Stimulated activated naive B cell treated with anti-CD40 and anti-IgM and Interleukin-4, amounts not matched to agents 10 μg/mL and 1 μg/mL and 100 μg/mL, for 72 hours (primary cell): ENCODE measurements around the gene TMEM175.

Experiments used
- ATAC-seq, 2 donors: fragments of 150-1000 bp; cut with Tn5 transposase; replicated peaks; 2 replicates each; pipeline ENCODE4 v1.10.0; 2021; ENCODE audit warnings: moderate library complexity in 1 of 2
- DNase-seq: peaks from one replicate; pipeline ENCODE4 v3.0.0; 2021
- H3K27ac Mint-ChIP-seq: one replicate; pipeline ENCODE4 v1.8.0; 2022; ENCODE audit warnings: mild to moderate bottlenecking, mixed read lengths
- H3K27me3 Mint-ChIP-seq, 2 donors: one replicate each; pipeline ENCODE4 v1.8.0; 2022; ENCODE audit warnings: mixed read lengths in 2 of 2
- H3K36me3 Mint-ChIP-seq, 2 donors: one replicate each; pipeline ENCODE4 v1.8.0; 2022; ENCODE audit warnings: mixed read lengths in 2 of 2, mild to moderate bottlenecking in 1 of 2
- H3K4me1 Mint-ChIP-seq, 2 donors: one replicate each; pipeline ENCODE4 v1.8.0; 2022; ENCODE audit warnings: mixed read lengths in 2 of 2, mild to moderate bottlenecking in 1 of 2
- H3K4me3 Mint-ChIP-seq, 2 donors: one replicate each; pipeline ENCODE4 v1.8.0; 2022; ENCODE audit warnings: mild to moderate bottlenecking in 2 of 2, mixed read lengths in 2 of 2, moderate library complexity in 1 of 2
- H3K9me3 Mint-ChIP-seq, 2 donors: one replicate each; pipeline ENCODE4 v1.8.0; 2022; ENCODE audit warnings: mixed read lengths in 2 of 2, mild to moderate bottlenecking in 1 of 2

Gene TMEM175

GRCh38 chr4:958696-959337 lies 26.6 kb downstream of the TMEM175 start:
- Mint-ChIP-seq H3K27ac (no peak overlapping the region), H3K4me1 (no peaks in the 10 kb centered on the region)
- DNase-seq: no peak

GRCh38 chr4:959338-960139 lies 27.3 kb downstream of the TMEM175 start:
- no peaks in the 10 kb centered on the region for H3K27me3 Mint-ChIP-seq
- DNase-seq (no peak), ATAC-seq (peak in 1 of 2 donors; percentile 5)
- H3K4me1 Mint-ChIP-seq: no peaks in the 10 kb centered on the region
- no peaks in the 10 kb centered on the region for H3K9me3 Mint-ChIP-seq
- peak overlapping the region; percentile 51 for H3K27ac Mint-ChIP-seq
- no peak overlapping the region for H3K4me3 Mint-ChIP-seq
- peaks cover 28 to 43% of the 10 kb centered on the region in 2 donors for H3K36me3 Mint-ChIP-seq

More at GRCh38 chr4:958696-959337, 26.6 kb downstream of the TMEM175 start:
- no peak for ATAC-seq
- peaks cover 33 to 49% of the 10 kb centered on the region in 2 donors for H3K36me3 Mint-ChIP-seq
- no peak overlapping the region for H3K4me3 Mint-ChIP-seq
- no peaks in the 10 kb centered on the region for H3K9me3 Mint-ChIP-seq
- H3K27me3 Mint-ChIP-seq: no peaks in the 10 kb centered on the region

GRCh38 chr4:960140-960635 lies 27.9 kb downstream of the TMEM175 start:
- Mint-ChIP-seq H3K36me3 (peaks cover 28 to 40% of the 10 kb centered on the region in 2 donors), H3K9me3 (no peaks in the 10 kb centered on the region), H3K27ac (peak overlapping the region; percentile 76), H3K4me1 (no peaks in the 10 kb centered on the region), H3K4me3 (no peak overlapping the region), H3K27me3 (no peaks in the 10 kb centered on the region)
- DNase-seq (no peak), ATAC-seq (peak in 1 of 2 donors; percentile 17)

- H3K36me3 Mint-ChIP-seq: peaks cover 28 to 40% of the 10 kb centered on the region in 2 donors
- no peaks in the 10 kb centered on the region for H3K9me3 Mint-ChIP-seq
- DNase-seq (no peak), ATAC-seq (no peak)
- no peaks in the 10 kb centered on the region for H3K4me1 Mint-ChIP-seq
- H3K27me3 Mint-ChIP-seq: no peaks in the 10 kb centered on the region
- no peak overlapping the region for H3K4me3 Mint-ChIP-seq
- peak overlapping the region; percentile 31 for H3K27ac Mint-ChIP-seq
These were observed 28.5 kb downstream of the TMEM175 start for GRCh38 chr4:960636-961350.

DNA sequence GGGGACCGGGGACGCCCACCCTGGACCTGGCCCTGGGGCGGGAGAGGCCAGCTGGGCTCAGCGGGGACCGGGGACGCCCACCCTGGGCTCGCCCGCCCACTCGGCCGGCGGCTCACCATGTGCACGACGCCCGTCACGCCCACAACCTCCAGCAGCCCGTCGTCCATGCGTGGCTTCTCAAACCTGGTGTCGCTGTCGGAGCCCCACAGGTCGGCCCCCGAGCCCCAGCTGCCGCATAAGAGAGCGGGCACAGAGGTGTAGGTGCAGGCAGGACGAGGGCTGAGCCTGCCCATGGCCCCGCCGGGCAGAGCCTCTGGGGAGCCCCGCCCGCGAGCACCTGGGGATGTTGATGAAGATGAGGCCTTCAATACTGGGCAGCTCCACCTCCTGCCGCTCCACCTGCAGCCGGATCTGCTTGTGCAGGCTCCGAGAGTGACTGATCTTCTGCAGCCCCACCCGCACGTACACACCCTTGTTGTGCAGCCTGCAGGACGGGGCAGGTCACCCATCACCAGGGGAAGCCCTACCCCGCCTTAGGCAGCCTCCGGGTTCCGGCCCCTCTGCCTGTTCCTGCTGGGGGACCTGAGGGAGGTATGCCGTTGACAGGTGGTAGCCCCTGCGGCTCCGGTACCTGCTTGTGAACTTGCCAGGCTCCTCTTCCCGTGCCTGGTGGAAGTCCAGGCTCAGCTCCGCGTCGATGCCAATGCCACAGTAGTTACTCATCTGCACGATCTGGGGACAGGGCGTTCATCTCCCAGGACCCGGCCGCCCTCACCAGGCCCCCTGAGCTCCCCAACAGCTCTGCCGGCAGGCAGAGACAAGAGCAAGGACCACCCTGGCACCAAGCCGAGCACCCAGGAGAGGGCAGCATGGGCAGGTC lies 29.3 kb downstream of the TMEM175 start:
- Mint-ChIP-seq H3K4me3 (no peak overlapping the region), H3K36me3 (peaks cover 28 to 34% of the 10 kb centered on the region in 2 donors), H3K9me3 (no peaks in the 10 kb centered on the region), H3K27me3 (no peaks in the 10 kb centered on the region), H3K4me1 (no peaks in the 10 kb centered on the region), H3K27ac (peak overlapping the region; percentile 47)
- no peak for DNase-seq
- ATAC-seq: no peak

GRCh38 chr4:962231-963208 lies 30.3 kb downstream of the TMEM175 start:
- DNase-seq (no peak), ATAC-seq (no peak)
- H3K27me3 Mint-ChIP-seq: no peaks in the 10 kb centered on the region
- no peaks in the 10 kb centered on the region for H3K9me3 Mint-ChIP-seq
- peaks cover 26 to 28% of the 10 kb centered on the region in 2 donors for H3K36me3 Mint-ChIP-seq
- no peaks in the 10 kb centered on the region for H3K4me1 Mint-ChIP-seq
- H3K27ac Mint-ChIP-seq: no peak overlapping the region
- H3K4me3 Mint-ChIP-seq: no peak overlapping the region

DNA sequence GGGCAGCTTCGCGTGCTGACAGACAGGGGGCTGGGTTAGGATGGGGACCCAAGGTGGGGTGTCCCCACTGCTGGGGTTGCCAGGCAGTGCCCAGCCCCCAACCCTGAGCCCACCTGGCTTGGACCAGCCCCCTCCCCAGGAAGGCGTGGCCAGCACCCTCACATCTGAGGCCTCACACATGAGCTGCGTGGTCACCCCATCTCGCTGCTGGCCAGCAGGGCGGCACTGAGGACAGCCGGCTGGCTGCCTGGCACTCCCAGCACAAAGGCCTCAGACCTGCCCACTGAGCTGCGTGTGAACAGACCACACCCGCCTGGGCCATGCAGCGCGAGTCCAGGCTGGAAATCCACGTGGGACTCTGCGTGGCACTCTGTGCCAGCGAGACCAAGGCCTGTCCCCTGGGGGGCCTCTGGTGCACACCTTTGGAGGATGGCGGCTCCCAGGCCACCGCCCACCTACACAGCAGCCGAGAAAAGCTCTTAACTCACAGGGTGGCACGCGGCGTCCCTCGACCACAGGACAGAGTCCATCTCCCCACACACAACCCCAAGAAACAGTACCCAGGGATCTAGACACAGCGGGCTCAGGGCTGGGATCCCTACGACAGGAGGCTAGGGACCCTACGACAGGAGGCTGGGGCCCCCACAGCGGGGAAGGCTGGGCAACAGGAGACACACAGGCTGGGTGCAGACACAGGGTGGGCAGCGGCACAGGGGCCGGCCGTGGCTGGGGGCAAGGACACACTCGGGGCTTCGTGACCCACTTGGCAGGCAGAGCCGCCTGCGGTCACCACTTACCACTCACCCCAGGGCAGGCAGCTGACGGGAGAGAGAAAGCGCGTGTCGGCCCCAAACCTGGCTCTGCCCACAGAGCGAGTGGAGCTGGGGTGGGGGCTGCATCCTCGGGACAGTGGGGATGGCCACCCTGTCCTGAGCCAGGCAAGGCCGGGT lies 31.3 kb downstream of the TMEM175 start:
- Mint-ChIP-seq H3K27ac (no peak overlapping the region), H3K9me3 (no peaks in the 10 kb centered on the region), H3K4me3 (no peak overlapping the region), H3K36me3 (peaks cover 20% of the 10 kb centered on the region in 2 donors), H3K27me3 (no peaks in the 10 kb centered on the region), H3K4me1 (peaks cover 0 to 1% of the 10 kb centered on the region in 2 donors)
- no peak for ATAC-seq
- no peak for DNase-seq

DNA sequence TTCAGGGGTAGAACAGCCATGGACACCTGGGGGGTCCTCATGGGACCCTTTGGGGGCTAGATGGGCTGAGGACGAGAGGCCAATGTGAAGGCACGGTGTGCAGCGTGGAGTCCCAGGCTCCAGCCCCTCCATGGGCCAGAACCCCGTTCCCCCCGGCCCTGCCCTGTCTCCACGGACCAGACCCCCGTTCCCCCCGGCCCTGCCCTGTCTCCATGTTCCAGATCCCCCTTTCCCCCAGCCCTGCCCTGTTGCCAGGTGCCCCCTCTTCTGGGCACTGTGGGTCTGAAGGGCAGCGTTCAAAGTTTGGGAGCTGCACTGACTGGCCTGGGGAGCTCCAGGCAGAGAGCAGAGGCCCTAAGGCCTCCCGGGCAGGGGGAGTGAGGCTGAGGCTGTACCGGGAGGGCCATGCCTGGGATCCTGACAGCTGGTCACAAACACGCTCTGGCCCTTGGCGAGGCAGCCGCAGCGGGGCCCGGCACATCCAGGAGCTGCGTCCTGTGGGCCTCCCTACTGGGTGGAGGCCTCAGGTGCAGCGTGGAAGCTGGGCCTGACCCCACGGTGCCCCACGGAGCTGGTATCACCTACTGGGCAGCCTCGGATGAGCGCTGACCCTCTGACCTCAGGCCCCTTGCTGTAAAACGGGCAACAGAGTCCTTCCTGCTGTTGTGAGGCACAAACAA lies 32.2 kb downstream of the TMEM175 start:
- DNase-seq: no peak
- Mint-ChIP-seq H3K4me1 (peaks cover 0 to 8% of the 10 kb centered on the region in 2 donors), H3K4me3 (no peak overlapping the region), H3K27me3 (no peaks in the 10 kb centered on the region), H3K9me3 (no peaks in the 10 kb centered on the region), H3K27ac (no peak overlapping the region), H3K36me3 (peaks cover 15 to 16% of the 10 kb centered on the region in 2 donors)
- no peak for ATAC-seq

DNA sequence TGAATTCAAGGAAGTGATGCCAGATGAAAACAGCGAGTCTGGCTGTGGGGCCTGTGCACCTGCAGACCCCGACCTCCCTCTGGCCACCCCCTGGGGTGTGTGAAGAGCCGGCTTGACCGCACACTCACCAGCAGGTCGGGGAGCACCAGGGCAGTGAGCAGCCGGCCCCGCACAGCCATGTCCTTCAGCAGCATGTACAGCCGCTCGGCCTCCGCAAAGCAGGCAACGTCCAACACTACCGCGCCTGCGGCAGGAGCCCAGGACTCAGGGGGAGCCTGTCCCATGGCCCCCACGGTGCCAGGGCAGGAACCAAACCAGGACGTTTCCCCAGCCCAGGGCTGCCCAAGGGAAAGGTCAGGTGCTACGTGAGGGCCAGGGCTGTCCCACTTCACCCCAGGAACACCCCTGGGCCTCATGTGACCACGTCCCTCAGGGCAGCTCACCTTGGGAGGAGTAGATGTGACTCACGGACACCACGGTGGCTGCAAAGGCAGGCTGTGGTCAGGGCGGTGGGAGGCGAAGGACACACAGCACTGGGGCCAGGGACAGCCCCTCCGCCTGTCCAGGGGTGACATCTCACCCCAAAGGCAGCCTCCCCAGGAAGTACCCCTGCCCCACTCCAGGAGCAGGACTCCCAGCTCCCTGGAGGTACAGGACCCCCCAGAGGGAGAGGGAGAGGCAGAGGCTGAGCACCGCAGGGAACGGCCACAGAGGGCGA lies 32.9 kb downstream of the TMEM175 start:
- H3K27me3 Mint-ChIP-seq: no peaks in the 10 kb centered on the region
- no peak for ATAC-seq
- no peak overlapping the region for H3K4me3 Mint-ChIP-seq
- H3K4me1 Mint-ChIP-seq: peaks cover 0 to 8% of the 10 kb centered on the region in 2 donors
- H3K27ac Mint-ChIP-seq: no peak overlapping the region
- H3K36me3 Mint-ChIP-seq: peaks cover 15 to 16% of the 10 kb centered on the region in 2 donors
- DNase-seq: no peak
- H3K9me3 Mint-ChIP-seq: no peaks in the 10 kb centered on the region

DNA sequence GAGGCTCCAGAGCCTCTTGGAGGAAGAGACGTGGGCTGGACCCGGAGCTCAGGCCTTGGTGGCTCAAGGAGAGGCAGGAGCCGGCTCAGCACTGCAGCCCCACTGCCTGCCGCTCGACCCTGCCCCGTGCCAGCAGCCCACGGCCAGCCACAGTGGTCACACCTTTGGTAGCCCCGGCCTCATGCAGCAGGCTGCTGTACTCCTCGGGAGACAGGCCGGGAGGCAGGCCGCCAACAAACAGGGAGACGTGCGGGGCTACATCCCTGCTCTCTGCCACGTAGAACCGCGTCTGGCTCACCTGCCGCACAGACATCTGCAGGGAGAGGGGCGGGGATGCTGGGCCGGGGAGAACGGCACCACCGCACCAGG lies 33.5 kb downstream of the TMEM175 start:
- Mint-ChIP-seq H3K4me1 (peaks cover 3 to 12% of the 10 kb centered on the region in 2 donors), H3K27me3 (no peaks in the 10 kb centered on the region), H3K36me3 (peaks cover 12 to 20% of the 10 kb centered on the region in 2 donors), H3K9me3 (no peaks in the 10 kb centered on the region), H3K27ac (no peak overlapping the region), H3K4me3 (no peak overlapping the region)
- no peak for DNase-seq
- ATAC-seq: no peak
